GM08714 (cell line): ENCODE data around the gene TTC23.
A peak's percentile ranks its signal among the peaks of the same experiment; 100 is the strongest.

Experiments used
- H3K4me3 ChIP-seq: fragments of 200-500 bp; sonication (Bioruptor generic); 2 replicates; pipeline ENCODE4 v1.5.1; 2014; ENCODE audit warnings: mild to moderate bottlenecking, low read length, inconsistent platforms
- ZNF274 ChIP-seq: IDR thresholded peaks from 2 replicates; pipeline ENCODE4 v1.6.1; 2012; ENCODE audit warnings: mild to moderate bottlenecking, low read depth, low read length

TTC23 gene

DNA sequence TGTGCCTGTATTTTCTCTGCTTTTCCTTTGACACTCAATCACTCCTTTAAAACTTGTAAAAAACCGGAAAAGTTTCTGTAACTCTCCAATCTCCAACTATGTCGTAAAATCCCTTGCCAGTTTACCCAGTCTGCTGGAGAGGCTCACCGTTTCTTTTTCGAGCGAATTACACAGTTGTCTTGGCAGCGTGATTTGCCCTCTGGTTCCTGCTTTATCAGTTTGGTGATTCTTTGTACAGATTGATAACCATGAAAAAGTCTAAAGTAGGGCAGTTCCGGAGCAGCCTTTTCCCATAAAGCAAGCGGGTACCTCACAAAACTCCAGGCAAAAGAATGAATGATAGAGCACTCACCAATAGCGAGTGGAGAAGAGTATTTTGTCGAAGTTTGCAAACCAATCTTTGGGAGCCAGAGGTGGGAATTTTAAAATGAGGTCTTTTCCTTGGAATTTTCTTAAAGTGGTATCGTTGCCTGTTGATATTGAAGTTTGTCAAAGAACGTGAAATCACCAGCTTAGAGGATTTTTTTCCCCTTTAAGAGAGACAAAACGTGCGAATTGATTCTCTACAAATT is at the start of gene TTC23:
TSS of gene TTC23 (minus strand) at position 312 of the 572 bp plus-strand sequence. CDS start 20,869 bp downstream, outside the sequence.
- no peak for TF ChIP-seq ZNF274
- H3K4me3 ChIP-seq: peak within 1 kb of the TSS; percentile 99

DNA sequence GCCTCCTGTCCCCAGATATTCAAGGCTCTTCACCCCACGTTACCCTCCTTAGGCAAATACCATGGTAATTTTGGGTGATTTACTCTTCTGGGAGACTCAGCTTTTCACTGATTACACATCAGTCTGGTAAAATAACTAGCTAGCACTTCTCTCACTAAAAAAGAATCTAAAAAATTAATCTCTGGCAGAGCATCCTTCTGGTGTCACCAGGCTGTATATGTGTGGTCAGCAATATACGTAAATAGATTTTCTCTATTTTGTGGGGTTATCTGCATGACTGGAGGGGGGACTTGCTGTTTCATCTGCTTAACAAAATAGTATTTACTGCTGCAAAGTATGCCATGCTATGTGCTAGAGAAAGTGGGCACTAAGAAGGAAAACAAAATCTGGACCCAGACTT is 47.0 kb upstream of the TTC23 start:
- no peak overlapping the region for H3K4me3 ChIP-seq
- TF ChIP-seq ZNF274: no peak

DNA sequence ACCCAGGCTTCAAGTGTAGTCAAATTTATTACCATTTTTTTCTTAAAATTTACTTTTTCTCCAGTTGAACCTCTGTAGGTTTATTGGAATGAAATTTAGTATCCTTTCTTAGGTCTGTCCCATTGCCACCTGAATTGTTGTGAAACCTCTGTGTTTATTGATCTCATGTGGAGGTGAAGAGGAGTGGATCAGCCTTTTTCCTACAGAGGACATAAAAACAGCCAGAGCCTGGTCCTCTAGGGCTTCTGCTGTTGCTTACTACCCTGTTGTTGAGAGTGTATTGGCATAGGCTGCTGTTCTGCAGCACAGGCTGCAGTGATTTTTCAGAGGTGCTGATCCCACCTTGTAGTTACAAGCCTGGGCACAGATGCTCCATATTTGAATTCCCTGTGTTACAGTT is 46.5 kb upstream of the TTC23 start:
- TF ChIP-seq ZNF274: no peak
- no peak overlapping the region for H3K4me3 ChIP-seq

DNA sequence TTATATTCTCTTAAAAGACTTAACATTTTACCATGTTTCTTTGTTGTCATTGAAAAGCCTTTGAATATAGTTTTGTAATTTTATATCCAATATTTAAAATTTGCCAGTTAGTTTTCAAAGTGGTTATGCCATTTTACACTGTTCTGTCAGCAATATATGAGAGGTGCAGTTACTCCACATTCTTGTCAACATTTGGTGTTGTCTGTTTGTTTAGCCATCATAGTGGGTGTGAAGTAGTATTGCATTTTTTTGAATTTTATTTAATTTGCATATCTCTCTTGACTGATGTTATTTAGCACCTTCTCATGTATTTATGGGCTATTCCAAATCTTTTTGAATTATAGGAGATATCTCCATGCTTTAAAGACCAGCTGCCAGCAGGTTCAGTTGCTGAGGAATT is 42.3 kb upstream of the TTC23 start:
- H3K4me3 ChIP-seq: no peak overlapping the region
- TF ChIP-seq ZNF274: no peak

- no peak overlapping the region for H3K4me3 ChIP-seq
- no peak for TF ChIP-seq ZNF274
Observed at GRCh38 chr15:99283717-99284116, 34.3 kb upstream of the TTC23 start.

DNA sequence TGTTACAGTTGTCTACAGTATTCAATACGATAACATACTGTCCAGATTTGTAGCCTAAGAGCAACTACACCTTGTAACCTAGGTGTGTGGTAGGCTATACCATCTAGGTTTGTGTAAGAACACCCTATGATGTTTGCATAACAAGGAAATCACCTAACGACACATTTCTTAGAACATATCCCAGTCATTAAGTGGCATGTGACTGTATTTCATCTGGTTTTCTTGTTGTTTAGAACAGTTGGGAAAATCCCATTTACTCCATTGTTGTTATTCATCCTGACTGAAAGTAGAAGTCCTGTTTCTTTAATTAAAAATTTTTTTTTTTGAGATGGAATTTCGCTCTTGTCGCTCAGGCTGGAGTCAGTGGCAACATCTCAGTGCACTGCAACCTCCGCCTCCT is 33.2 kb upstream of the TTC23 start:
- TF ChIP-seq ZNF274: no peak
- no peak overlapping the region for H3K4me3 ChIP-seq

DNA sequence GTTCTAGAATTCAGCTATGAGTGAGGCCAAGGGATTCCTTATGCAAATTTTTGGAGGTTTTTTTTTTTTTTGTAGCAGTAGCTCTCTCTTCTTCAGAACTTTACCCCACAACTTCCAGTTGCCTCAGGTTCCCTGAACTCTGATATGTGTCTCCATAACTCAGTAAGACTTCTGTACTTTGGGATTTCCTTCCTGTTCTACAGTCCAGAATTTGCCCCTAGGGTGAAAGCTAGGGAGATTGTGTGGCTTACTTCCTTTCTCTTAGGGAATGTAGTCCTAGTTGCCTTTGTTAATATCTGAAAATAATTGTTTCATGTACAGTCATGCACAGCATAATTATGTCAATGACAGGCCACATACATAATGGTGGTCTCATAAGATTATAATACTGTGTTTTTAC is 32.7 kb upstream of the TTC23 start:
- H3K4me3 ChIP-seq: no peak overlapping the region
- TF ChIP-seq ZNF274: no peak

DNA sequence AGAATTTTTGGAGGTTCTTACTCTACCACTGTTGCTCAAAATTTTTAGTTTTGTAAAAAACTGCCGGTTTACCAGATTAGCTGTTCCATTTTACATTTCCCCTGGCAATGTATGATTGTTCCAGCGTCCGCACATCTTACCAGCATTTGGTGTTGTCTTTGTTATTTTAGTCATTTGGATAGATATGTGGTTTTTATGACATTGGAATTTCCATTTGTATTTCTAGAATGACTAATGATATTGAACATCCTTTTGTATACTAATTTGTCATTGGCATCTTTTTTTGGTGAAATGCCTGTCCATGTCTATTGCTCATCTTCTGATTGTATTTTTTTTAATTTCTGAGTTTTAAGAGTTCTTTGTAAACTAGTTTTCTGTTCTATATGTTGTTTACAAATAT is 30.4 kb upstream of the TTC23 start:
- H3K4me3 ChIP-seq: no peak overlapping the region
- TF ChIP-seq ZNF274: no peak

- TF ChIP-seq ZNF274: no peak
- H3K4me3 ChIP-seq: no peak overlapping the region
Observed at GRCh38 chr15:99279290-99279689, 29.9 kb upstream of the TTC23 start.

DNA sequence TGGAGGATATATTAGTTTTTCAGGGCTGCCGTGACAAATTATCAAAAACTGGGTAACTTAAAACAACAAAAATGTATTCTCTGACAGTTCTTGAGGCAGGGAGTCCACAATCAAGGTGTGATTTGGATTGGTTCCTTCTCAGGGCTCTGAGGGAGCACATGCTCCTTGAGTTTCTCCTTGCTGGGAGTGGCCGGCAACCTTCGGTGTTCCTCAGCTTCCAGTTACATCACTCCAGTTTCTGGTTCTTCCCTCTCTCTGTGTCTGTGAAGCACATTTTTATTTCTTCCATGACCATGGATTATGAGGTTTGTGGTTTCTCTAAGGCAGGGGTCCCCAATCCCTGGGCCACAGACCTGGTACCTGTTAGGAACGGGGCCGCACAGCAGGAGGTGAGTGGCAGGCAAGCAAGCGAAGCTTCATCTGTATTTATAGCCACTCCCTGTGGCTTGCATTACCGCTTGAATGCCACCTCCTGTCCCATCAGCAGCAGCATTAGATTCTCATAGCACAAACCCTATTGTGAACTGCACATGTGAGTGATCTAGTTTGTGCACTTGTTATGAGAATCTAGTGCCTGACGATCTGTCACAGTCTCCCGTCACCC is 26.2 kb upstream of the TTC23 start:
- no peak overlapping the region for H3K4me3 ChIP-seq
- no peak for TF ChIP-seq ZNF274

- H3K4me3 ChIP-seq: no peak overlapping the region
- TF ChIP-seq ZNF274: no peak
Observed at GRCh38 chr15:99275061-99275460, 25.7 kb upstream of the TTC23 start.

DNA sequence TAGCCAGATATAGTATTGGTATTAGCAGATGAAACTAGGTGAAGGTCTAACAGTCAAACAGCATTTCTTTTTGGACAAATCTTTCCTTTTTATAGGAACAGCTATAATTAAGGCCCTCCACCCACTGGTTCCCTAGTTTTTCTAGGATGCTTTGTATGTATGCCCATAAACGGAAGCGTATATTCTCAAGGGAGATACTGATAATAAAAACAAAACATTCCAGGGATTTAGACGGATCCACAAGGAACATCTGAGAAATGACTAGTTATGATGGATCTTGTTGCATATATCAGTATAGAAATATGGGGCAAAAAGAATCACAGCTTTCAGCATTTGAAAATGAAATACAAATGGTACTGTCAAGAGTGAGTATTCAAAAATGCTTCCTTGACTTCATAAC is 24.4 kb upstream of the TTC23 start:
- H3K4me3 ChIP-seq: no peak overlapping the region
- TF ChIP-seq ZNF274: no peak

GRCh38 chr15:99268431-99268830 is 19.1 kb upstream of the TTC23 start:
- H3K4me3 ChIP-seq: no peak overlapping the region
- no peak for TF ChIP-seq ZNF274

DNA sequence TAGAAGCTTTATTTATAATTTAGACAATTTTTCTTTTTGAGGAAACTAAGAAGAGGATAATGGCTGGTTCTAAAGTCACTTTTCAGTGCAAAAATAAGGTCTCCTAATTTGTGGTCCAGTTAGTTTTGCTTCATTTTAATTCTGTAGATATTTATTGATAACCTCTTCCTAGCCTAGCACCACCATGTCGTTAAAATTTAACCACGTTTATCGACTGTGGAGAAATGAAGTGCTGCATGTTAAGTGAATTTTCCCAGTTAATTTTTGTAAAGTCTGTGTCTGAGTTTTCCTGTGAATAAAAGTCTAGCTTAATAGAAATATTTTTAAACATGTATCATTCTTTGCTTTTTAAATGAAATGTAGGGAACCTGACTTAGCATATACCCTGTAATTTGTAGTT is 18.6 kb upstream of the TTC23 start:
- no peak for TF ChIP-seq ZNF274
- no peak overlapping the region for H3K4me3 ChIP-seq

DNA sequence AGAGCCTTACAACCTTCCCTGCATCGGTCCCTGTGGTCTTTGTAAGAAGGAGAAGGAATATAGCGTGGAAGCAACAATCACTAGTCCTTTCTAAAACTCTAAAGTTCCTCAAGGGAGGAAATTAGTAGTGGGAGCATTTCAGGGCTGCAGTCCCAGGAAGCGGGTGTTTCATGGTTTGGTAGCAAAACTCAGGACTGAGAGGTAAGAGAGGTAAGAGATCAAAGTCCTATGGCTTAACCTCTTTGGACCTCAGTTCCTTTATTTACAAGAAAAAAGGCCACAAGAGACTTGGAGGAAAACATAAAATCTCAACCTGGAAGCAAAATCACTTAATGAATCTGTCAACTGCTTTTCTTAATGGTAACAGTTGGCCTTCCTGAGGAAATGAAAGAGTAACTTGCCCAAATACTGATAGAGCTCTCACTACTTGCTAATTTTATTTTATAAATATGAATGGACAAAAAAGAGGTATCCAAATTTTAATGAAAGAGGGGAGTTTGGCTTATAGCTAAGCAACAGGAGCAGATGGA is 16.2 kb upstream of the TTC23 start:
- H3K4me3 ChIP-seq: no peak overlapping the region
- TF ChIP-seq ZNF274: no peak

DNA sequence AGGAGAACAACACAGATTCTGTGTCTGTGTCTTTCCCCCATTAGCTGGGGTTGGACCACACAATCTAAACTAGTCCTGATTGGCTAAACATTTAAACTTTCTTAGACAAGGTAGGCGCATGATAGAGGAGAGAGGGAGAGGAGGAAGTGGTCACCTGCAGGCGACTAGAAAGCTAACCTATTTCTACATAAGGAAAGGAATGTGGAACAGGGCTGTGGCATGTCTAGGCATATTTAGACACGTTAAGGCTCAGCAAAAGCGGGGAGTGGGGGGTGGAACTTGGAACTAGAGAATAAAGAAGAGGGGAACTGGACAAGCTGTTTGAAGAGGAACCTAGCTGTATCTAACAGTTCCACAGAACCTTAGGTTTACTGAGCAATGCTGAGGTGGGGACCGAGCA is 14.7 kb upstream of the TTC23 start:
- no peak for TF ChIP-seq ZNF274

More for the DNA sequence above, 14.7 kb upstream of the TTC23 start:
- H3K4me3 ChIP-seq: no peak overlapping the region
